OCI-LY1 (cell line): ENCODE data around the gene NELFE.
"Not testable (repeated sequence)": the region's sequence is repeated elsewhere in the genome, so short reads cannot be mapped to it uniquely, and the experiment has no call there.

Experiments used
- H2AFZ ChIP-seq: fragments of 200-600 bp; sonication (generic), shearing (Covaris generic); 2 replicates; pipeline ENCODE4 v1.6.0; 2014; ENCODE audit warnings: antibody characterized with exemption, mild to moderate bottlenecking, low read length
- H3F3A ChIP-seq: fragments of 200-600 bp; sonication (generic), shearing (Covaris generic); 2 replicates; pipeline ENCODE4 v1.6.0; 2014; ENCODE audit warnings: mild to moderate bottlenecking, antibody characterized with exemption, low read length, moderate library complexity; ENCODE audit not compliant: insufficient read depth
- H3K27ac ChIP-seq: fragments of 200-600 bp; sonication (generic); 2 replicates; pipeline ENCODE4 v1.5.1; 2014; ENCODE audit warnings: low read length, mixed run types, mild to moderate bottlenecking, low read depth; ENCODE audit not compliant: poor library complexity, severe bottlenecking
- H3K27me3 ChIP-seq: fragments of 200-600 bp; sonication (generic); 2 replicates; pipeline ENCODE4 v1.6.0; 2014; ENCODE audit warnings: antibody characterized with exemption, mild to moderate bottlenecking, low read length, moderate library complexity; ENCODE audit not compliant: insufficient read depth
- H3K36me3 ChIP-seq: fragments of 200-600 bp; sonication (generic); 2 replicates; pipeline ENCODE4 v1.6.1; 2014; ENCODE audit warnings: mild to moderate bottlenecking, antibody characterized with exemption, low read length, moderate library complexity, mixed read lengths; ENCODE audit not compliant: insufficient read depth
- H3K4me1 ChIP-seq: fragments of 200-600 bp; sonication (generic); 2 replicates; pipeline ENCODE4 v1.5.1; 2014; ENCODE audit warnings: mild to moderate bottlenecking, low read length, moderate library complexity; ENCODE audit not compliant: insufficient read depth, severe bottlenecking
- H3K4me2 ChIP-seq: fragments of 200-600 bp; sonication (generic), shearing (Covaris generic); 2 replicates; pipeline ENCODE4 v1.6.1; 2014; ENCODE audit warnings: low read length
- H3K4me3 ChIP-seq: fragments of 200-600 bp; sonication (generic); 2 replicates; pipeline ENCODE4 v1.5.1; 2014; ENCODE audit warnings: low read length, low read depth, mild to moderate bottlenecking, mixed read lengths; ENCODE audit not compliant: poor library complexity, severe bottlenecking
- H3K79me2 ChIP-seq: fragments of 200-600 bp; shearing (Covaris generic); 2 replicates; pipeline ENCODE4 v1.6.1; 2016; ENCODE audit warnings: mixed run types, low read length, mixed read lengths; ENCODE audit not compliant: insufficient read depth
- H3K9ac ChIP-seq: fragments of 200-600 bp; sonication (generic), shearing (Covaris generic); 2 replicates; pipeline ENCODE4 v1.6.1; 2014; ENCODE audit warnings: mild to moderate bottlenecking, low read length, mixed read lengths
- H3K9me2 ChIP-seq: fragments of 200-600 bp; sonication (generic), shearing (Covaris generic); 2 replicates; pipeline ENCODE4 v1.6.1; 2014; ENCODE audit warnings: low read depth, mild to moderate bottlenecking, low read length, mixed read lengths
- H3K9me3 ChIP-seq: fragments of 200-600 bp; shearing (Covaris generic); 2 replicates; pipeline ENCODE4 v1.6.1; 2014; ENCODE audit warnings: low read length, mixed read lengths
- H4K20me1 ChIP-seq: fragments of 200-600 bp; sonication (generic), shearing (Covaris generic); 2 replicates; pipeline ENCODE4 v1.6.0; 2016; ENCODE audit warnings: mild to moderate bottlenecking, low read length; ENCODE audit not compliant: insufficient read depth
- CTCF ChIP-seq: fragments of 200-600 bp; sonication (generic), shearing (Covaris generic); IDR thresholded peaks from 2 replicates; pipeline ENCODE4 v1.5.1; 2017; ENCODE audit warnings: mild to moderate bottlenecking, antibody characterized with exemption, low read length, moderate library complexity, mixed read lengths
- EZH2 ChIP-seq: fragments of 200-600 bp; sonication (generic), shearing (Covaris generic); IDR thresholded peaks from 2 replicates; pipeline ENCODE4 v1.8.0; 2017; ENCODE audit warnings: borderline replicate concordance, mixed run types, mild to moderate bottlenecking, antibody characterized with exemption, low read length, moderate library complexity, mixed read lengths

The NELFE gene

GRCh38 chr6:31980195-31980876, 21.6 kb upstream of the NELFE start:
- H3K4me3 ChIP-seq, H3K36me3 ChIP-seq, H3K4me2 ChIP-seq, H3K9ac ChIP-seq, H3F3A ChIP-seq, H2AFZ ChIP-seq, H3K27ac ChIP-seq, H3K9me2 ChIP-seq, H3K9me3 ChIP-seq, H3K27me3 ChIP-seq, H3K79me2 ChIP-seq, H3K4me1 ChIP-seq, H4K20me1 ChIP-seq: not testable (repeated sequence)

GRCh38 chr6:31979238-31979898, 20.6 kb upstream of the NELFE start:
- no peak overlapping the region for H2AFZ ChIP-seq
- TF ChIP-seq CTCF: no peak
- 0 out of 2 replicates have a peak, but pooled peaks cover 2% of the 10 kb centered on the region for H3F3A ChIP-seq
- H3K4me3 ChIP-seq: no peak overlapping the region
- H4K20me1 ChIP-seq: no peaks in the 10 kb centered on the region
- no peak overlapping the region for H3K9ac ChIP-seq
- H3K27ac ChIP-seq: no peak overlapping the region
- H3K9me2 ChIP-seq: no peaks in the 10 kb centered on the region
- H3K36me3 ChIP-seq: no peaks in the 10 kb centered on the region
- H3K79me2 ChIP-seq: no peaks in the 10 kb centered on the region
- H3K4me2 ChIP-seq: no peak overlapping the region
- no peaks in the 10 kb centered on the region for H3K9me3 ChIP-seq
- H3K27me3 ChIP-seq: no peaks in the 10 kb centered on the region
- no peaks in the 10 kb centered on the region for H3K4me1 ChIP-seq

GRCh38 chr6:31978831-31979230, 20.1 kb upstream of the NELFE start:
- H3K9me2 ChIP-seq: no peaks in the 10 kb centered on the region
- H3K4me1 ChIP-seq: no peaks in the 10 kb centered on the region
- H3K9me3 ChIP-seq: no peaks in the 10 kb centered on the region
- H3K9ac ChIP-seq: no peak overlapping the region
- H3F3A ChIP-seq: 0 out of 2 replicates have a peak, but pooled peaks cover 5% of the 10 kb centered on the region
- H3K27ac ChIP-seq: no peak overlapping the region
- H3K36me3 ChIP-seq: no peaks in the 10 kb centered on the region
- H3K4me2 ChIP-seq: no peak overlapping the region
- no peak overlapping the region for H2AFZ ChIP-seq
- no peak overlapping the region for H3K4me3 ChIP-seq
- no peaks in the 10 kb centered on the region for H3K27me3 ChIP-seq
- TF ChIP-seq CTCF (no peak), EZH2 (no peak)
- H4K20me1 ChIP-seq: no peaks in the 10 kb centered on the region
- no peaks in the 10 kb centered on the region for H3K79me2 ChIP-seq
